ENCODE data around the gene SCFD2.

Gene SCFD2

DNA sequence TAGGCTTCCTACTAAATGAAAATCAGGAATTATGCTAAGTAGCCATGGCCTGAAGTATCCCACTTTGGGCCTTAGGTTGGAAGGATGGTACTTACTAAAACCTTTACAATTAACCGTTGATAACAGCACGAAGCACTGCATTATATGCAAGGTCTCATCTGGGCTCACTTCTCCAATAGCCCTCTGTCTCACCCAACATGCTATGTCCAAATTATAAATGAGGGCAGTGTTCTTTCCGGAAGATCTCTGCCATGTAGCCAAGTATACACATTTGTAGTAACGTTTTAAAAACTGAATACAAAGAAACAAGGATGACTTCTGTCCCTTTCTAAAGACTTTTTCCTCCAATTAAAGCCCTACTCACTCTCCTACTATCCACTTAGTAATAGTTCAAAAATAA, 51.6 kb downstream of the SCFD2 start:
- TF ChIP-seq FOXP2 (optimal IDR thresholded peaks at IDR 0.05; ENCODE audit: borderline replicate concordance, extremely low read depth, extremely low read length, insufficient read depth): no peak
- TF ChIP-seq SIN3A (IDR thresholded peaks at IDR 0.05; ENCODE audit: borderline replicate concordance, insufficient read depth, low read length): no peak
- TF ChIP-seq POLR2AphosphoS5 (IDR thresholded peaks at IDR 0.05; ENCODE audit: low read depth, low read length): no peak
- TF ChIP-seq, protein P1, sequence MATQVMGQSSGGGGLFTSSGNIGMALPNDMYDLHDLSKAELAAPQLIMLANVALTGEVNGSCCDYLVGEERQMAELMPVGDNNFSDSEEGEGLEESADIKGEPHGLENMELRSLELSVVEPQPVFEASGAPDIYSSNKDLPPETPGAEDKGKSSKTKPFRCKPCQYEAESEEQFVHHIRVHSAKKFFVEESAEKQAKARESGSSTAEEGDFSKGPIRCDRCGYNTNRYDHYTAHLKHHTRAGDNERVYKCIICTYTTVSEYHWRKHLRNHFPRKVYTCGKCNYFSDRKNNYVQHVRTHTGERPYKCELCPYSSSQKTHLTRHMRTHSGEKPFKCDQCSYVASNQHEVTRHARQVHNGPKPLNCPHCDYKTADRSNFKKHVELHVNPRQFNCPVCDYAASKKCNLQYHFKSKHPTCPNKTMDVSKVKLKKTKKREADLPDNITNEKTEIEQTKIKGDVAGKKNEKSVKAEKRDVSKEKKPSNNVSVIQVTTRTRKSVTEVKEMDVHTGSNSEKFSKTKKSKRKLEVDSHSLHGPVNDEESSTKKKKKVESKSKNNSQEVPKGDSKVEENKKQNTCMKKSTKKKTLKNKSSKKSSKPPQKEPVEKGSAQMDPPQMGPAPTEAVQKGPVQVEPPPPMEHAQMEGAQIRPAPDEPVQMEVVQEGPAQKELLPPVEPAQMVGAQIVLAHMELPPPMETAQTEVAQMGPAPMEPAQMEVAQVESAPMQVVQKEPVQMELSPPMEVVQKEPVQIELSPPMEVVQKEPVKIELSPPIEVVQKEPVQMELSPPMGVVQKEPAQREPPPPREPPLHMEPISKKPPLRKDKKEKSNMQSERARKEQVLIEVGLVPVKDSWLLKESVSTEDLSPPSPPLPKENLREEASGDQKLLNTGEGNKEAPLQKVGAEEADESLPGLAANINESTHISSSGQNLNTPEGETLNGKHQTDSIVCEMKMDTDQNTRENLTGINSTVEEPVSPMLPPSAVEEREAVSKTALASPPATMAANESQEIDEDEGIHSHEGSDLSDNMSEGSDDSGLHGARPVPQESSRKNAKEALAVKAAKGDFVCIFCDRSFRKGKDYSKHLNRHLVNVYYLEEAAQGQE (IDR thresholded peaks at IDR 0.05; ENCODE audit: insufficient read depth in 1 of 2, low read depth in 2 of 2, low read length in 2 of 2): no peak
- TF ChIP-seq TAF1 (IDR thresholded peaks at IDR 0.05; ENCODE audit: borderline replicate concordance, insufficient read depth, low read length): no peak

DNA sequence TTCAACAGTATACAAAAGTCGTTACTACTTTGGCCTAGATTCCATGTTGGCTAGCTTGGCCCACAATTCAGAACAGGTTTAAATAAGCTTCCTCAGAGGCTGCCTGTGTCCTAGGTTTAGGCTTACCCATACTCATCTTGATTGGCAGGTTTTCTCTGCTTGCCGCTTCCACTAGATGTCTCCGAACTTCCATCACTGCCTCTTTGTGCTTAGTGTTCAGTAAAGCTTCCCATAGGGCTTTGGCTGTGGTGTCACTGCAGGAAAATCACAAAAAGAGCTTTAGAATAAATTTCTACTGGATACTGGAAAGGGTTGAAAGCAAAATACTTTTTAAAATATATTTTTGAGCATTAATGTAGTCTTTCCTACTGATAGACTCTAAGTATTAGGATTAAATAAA, 52.4 kb downstream of the SCFD2 start:
- no peak for TF ChIP-seq SIN3A (IDR thresholded peaks at IDR 0.05; ENCODE audit: borderline replicate concordance, insufficient read depth, low read length)
- no peak for TF ChIP-seq FOXP2 (optimal IDR thresholded peaks at IDR 0.05; ENCODE audit: borderline replicate concordance, extremely low read depth, extremely low read length, insufficient read depth)
- TF ChIP-seq POLR2AphosphoS5 (IDR thresholded peaks at IDR 0.05; ENCODE audit: low read depth, low read length): no peak
- TF ChIP-seq TAF1 (IDR thresholded peaks at IDR 0.05; ENCODE audit: borderline replicate concordance, insufficient read depth, low read length): no peak
- TF ChIP-seq, protein P1 (IDR thresholded peaks at IDR 0.05; ENCODE audit: insufficient read depth in 1 of 2, low read depth in 2 of 2, low read length in 2 of 2): no peak

DNA sequence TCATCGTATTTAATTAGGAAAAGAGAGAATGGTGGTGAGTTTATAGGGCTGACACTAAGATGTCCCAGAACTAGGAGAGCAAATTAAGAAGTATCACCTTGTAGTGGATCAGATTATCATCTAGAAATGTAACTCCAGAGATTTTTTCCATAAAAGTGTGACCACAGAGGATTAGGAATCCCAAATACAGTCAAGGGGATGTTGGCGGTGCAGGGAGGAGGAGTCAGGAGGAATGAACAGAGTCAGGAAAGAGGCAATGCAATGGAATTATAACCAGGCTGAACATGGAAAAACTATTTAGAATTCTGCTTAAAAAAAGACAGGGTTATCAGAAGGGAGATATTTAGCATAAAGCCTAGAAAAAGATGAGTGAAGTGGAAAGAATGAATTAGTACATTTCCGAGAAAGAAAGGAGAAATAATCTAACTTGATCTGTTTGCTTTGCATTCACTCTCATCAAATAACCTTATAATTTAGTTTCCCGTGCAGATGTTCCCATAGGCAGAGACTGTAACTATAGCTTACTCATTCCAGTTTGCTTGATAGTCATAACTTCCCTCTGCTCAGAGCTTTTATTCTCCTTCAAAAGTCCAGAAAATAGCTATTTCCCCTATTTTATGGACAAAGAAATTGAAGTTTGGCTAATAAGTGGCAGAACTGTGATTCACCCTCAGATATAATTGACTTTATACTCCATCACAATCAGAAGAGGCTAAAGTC, 56.4 kb downstream of the SCFD2 start:
- TF ChIP-seq TAF1 (IDR thresholded peaks at IDR 0.05; ENCODE audit: borderline replicate concordance, insufficient read depth, low read length) (no peak), SIN3A (IDR thresholded peaks at IDR 0.05; ENCODE audit: borderline replicate concordance, insufficient read depth, low read length) (no peak), POLR2AphosphoS5 (IDR thresholded peaks at IDR 0.05; ENCODE audit: low read depth, low read length) (no peak), FOXP2 (optimal IDR thresholded peaks at IDR 0.05; ENCODE audit: borderline replicate concordance, extremely low read depth, extremely low read length, insufficient read depth) (no peak)
- TF ChIP-seq, protein P1 (IDR thresholded peaks at IDR 0.05; ENCODE audit: insufficient read depth in 1 of 2, low read depth in 2 of 2, low read length in 2 of 2): no peak

DNA sequence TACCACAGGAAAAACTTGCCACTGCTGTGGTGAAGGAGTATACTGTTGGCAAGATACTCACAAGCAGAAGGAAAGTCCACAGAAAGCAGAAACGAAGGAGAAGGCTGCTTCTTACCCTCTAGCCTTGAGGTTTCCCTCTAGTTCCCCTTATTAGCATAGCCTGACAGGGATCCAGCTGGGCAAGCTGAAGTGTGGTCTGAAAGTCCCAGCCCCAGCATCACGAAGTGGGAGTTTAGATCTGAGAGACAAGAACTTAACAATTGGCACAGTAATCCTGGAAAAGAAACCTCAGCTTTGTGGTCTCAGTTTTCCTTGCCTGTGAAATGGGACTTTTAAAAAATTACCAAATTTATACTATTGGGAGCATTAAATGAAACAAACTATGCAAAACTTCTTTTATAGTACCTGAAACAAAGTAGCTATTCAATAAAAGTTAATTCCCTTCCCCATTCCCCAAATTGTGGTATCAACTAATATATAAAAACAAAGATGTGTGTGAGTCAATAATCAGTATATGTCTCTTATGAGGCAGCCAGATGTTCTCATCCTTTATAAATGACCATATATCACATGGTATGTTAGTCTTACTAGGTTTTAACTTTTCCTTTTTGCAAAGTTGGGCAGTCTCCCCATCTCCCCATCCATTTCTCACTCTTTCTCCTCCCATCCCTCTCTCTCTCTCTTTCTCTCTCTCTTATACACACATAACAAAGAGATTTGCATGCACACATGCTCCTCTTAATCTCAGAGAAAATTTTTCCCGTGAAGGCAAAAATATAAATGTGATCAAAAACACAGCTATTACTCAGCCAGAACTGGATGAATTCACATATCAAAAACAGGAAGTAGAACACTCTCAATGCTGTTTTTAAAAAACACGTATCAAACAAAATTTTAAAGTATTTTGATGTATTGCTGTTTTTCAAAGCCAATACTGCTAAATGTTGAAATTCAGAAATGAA, 57.8 kb downstream of the SCFD2 start:
- TF ChIP-seq TAF1 (IDR thresholded peaks at IDR 0.05; ENCODE audit: borderline replicate concordance, insufficient read depth, low read length): no peak
- TF ChIP-seq SIN3A (IDR thresholded peaks at IDR 0.05; ENCODE audit: borderline replicate concordance, insufficient read depth, low read length): no peak

DNA sequence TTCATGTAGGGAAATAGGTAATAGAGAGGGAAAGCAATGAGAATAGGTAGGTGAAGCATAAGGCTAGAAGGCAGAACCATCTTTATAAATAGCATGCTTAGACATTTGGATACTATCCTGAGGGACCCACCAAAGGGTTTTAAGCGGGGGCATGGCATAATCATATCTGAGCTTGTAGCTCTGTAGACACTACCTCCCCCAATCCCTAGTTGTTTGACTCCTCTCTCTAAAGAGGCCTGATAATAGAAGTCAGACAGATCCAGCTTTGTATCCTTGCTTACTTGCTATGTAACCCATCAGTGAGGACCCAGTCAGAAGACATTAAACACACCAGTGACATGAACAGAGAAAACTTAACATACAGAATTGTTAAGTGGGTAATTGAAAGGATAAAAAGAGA, 58.7 kb downstream of the SCFD2 start:
- TF ChIP-seq, protein P1 (IDR thresholded peaks at IDR 0.05; ENCODE audit: insufficient read depth in 1 of 2, low read depth in 2 of 2, low read length in 2 of 2): no peak
- TF ChIP-seq TAF1 (IDR thresholded peaks at IDR 0.05; ENCODE audit: borderline replicate concordance, insufficient read depth, low read length) (no peak), POLR2AphosphoS5 (IDR thresholded peaks at IDR 0.05; ENCODE audit: low read depth, low read length) (no peak), SIN3A (IDR thresholded peaks at IDR 0.05; ENCODE audit: borderline replicate concordance, insufficient read depth, low read length) (no peak), FOXP2 (optimal IDR thresholded peaks at IDR 0.05; ENCODE audit: borderline replicate concordance, extremely low read depth, extremely low read length, insufficient read depth) (no peak)

Measured in PFSK-1 (cell line).